Transverse colon (tissue), 3 donors: Measurements from ENCODE around the gene SF3A1.

ENCODE experiments used
- CTCF ChIP-seq, 5 experiments: fragments of 200-600 bp in 3 of 5; fragments of 450-650 bp in 2 of 5; sonication (generic) in 3 of 5; IDR thresholded peaks; 1 replicate in 2 of 5; 2 replicates in 3 of 5; pipeline ENCODE4 v1.5.1; 2016 to 2017; ENCODE audit warnings: antibody characterized with exemption in 5 of 5, inconsistent platforms in 3 of 5, mild to moderate bottlenecking in 2 of 5, moderate library complexity in 1 of 5
- POLR2A ChIP-seq: fragments of 450-650 bp; IDR thresholded peaks from one replicate; pipeline ENCODE4 v1.6.1; 2016; ENCODE audit warnings: antibody characterized with exemption, mild to moderate bottlenecking, moderate library complexity

GRCh38 chr22:30362651-30363281 lies 6.1 kb upstream of the SF3A1 start:
- no peak for TF ChIP-seq CTCF (IDR thresholded peaks at IDR 0.05)
- no peak for TF ChIP-seq POLR2A
